ENCODE data around the gene SLC48A1. TPM values are rescaled to one million over a fixed set of nuclear protein-coding genes. Genes with fewer than 3 reads are reported as not detected.
A peak's percentile ranks its signal among the peaks of the same experiment; 100 is the strongest.
"Not testable (repeated sequence)": the region's sequence is repeated elsewhere in the genome, so short reads cannot be mapped to it uniquely, and the experiment has no call there.

Gene SLC48A1
- total RNA-seq, 2 donors from 2014 or later = 14.6 to 15.2 TPM

- Mint-ChIP-seq H3K36me3 (ENCODE audit: insufficient read depth in 2 of 2) (peaks cover 7 to 28% of the 10 kb centered on the region in 2 donors), H3K27ac (no peak overlapping the region), H3K27me3 (ENCODE audit: low read depth) (no peaks in the 10 kb centered on the region), H3K9me3 (no peaks in the 10 kb centered on the region), H3K4me3 (no peak overlapping the region), H3K4me1 (ENCODE audit: low read depth) (peaks cover 48% of the 10 kb centered on the region)
- ATAC-seq (replicated peaks in 1 of 2) (no peak), DNase-seq (no peak)
These were observed 26.4 kb downstream of the SLC48A1 start for GRCh38 chr12:47799357-47799955.

DNA sequence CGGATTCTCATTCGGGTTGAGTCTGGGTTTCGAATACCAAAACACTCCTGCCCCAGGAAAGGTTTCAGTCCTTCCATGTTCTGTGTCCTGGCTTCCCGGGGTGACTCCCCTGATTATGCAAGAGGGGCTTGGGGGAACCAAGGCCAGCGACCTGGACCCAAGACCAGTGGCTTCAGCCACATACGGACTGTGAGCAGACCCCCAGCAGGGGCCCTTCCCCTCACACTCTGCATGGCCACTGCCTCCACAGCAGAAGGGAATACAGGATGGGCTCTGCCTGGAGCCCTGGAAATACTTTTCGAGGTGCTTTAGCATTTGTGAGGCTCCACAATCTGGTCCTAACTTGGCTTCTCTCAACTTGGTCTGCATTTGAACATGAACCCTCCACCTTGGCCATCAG is 27.5 kb downstream of the SLC48A1 start:
- DNase-seq (no peak), ATAC-seq (replicated peaks in 1 of 2) (no peak)
- H3K4me3 Mint-ChIP-seq = no peak overlapping the region
- H3K27me3 Mint-ChIP-seq (ENCODE audit: low read depth) = no peaks in the 10 kb centered on the region
- H3K9me3 Mint-ChIP-seq = no peaks in the 10 kb centered on the region
- H3K36me3 Mint-ChIP-seq (ENCODE audit: insufficient read depth in 2 of 2) = peaks cover 6 to 33% of the 10 kb centered on the region in 2 donors
- H3K4me1 Mint-ChIP-seq (ENCODE audit: low read depth) = peaks cover 59% of the 10 kb centered on the region
- no peak overlapping the region for H3K27ac Mint-ChIP-seq

- peak overlapping the region; percentile 67 for H3K27ac Mint-ChIP-seq
- DNase-seq = no peak
- H3K27me3 Mint-ChIP-seq (ENCODE audit: low read depth) = no peaks in the 10 kb centered on the region
- peaks cover 67% of the 10 kb centered on the region for H3K4me1 Mint-ChIP-seq (ENCODE audit: low read depth)
- no peak overlapping the region for H3K4me3 Mint-ChIP-seq
- no peaks in the 10 kb centered on the region for H3K9me3 Mint-ChIP-seq
- peaks cover 6 to 32% of the 10 kb centered on the region in 2 donors for H3K36me3 Mint-ChIP-seq (ENCODE audit: insufficient read depth in 2 of 2)
- ATAC-seq (replicated peaks in 1 of 2) = no peak
These were observed 28.3 kb downstream of the SLC48A1 start for GRCh38 chr12:47801170-47801903.

DNA sequence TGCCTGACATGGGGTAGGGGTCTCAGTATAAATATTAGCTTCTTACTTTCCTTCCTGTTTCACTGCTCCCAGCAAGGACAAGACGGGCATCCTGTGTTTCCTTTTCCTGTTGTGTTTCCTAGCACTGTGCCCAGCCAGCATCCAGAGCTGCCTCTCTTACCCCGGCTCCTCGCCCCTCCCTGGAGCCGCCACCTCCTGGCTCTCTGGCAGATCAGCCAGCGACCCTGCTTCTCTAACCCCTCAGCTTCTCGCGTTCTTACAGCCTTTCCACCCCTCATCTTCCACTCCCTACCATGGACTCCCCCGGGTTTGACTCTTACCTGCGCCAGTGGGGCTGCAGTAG is 28.8 kb downstream of the SLC48A1 start:
- DNase-seq = no peak
- ATAC-seq (replicated peaks in 1 of 2) = no peak
- H3K4me1 Mint-ChIP-seq (ENCODE audit: low read depth) = peaks cover 72% of the 10 kb centered on the region
- H3K27me3 Mint-ChIP-seq (ENCODE audit: low read depth) = no peaks in the 10 kb centered on the region
- peaks cover 6 to 32% of the 10 kb centered on the region in 2 donors for H3K36me3 Mint-ChIP-seq (ENCODE audit: insufficient read depth in 2 of 2)
- H3K9me3 Mint-ChIP-seq = no peaks in the 10 kb centered on the region
- peak overlapping the region in 1 of 2 donors; percentile 54 for H3K4me3 Mint-ChIP-seq
- H3K27ac Mint-ChIP-seq = peak overlapping the region; percentile 90

DNA sequence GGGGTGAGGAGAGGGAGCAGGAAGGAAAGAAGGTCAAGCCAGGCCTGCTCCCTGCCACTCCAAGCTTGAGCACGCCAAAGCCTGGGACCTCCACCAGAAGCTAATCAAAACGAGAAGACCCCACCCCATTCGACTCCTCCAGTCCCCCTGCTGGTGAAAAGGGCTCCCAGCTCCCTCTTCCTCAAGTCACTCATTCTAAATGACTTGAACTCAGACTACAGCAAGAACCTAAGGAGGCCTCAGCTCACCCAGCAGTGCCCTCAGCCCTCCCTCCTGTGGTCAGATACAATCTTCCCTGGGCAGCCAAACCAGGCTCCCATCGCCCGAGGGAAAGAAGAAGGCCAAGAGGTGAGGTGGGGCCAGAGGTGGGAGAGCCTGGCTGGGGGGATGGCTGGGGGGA is 29.3 kb downstream of the SLC48A1 start:
- H3K4me3 Mint-ChIP-seq = peak overlapping the region; percentile 35 to 54

GRCh38 chr12:47803191-47803875 is 30.3 kb downstream of the SLC48A1 start:
- Mint-ChIP-seq H3K4me1 (ENCODE audit: low read depth) (peaks cover 86% of the 10 kb centered on the region), H3K27ac (peak overlapping the region; percentile 92), H3K27me3 (ENCODE audit: low read depth) (no peaks in the 10 kb centered on the region), H3K36me3 (ENCODE audit: insufficient read depth in 2 of 2) (peaks cover 6 to 23% of the 10 kb centered on the region in 2 donors), H3K4me3 (peak overlapping the region; percentile 35 to 81), H3K9me3 (no peaks in the 10 kb centered on the region)
- no peak for ATAC-seq (replicated peaks in 1 of 2)
- no peak for DNase-seq

More for the DNA sequence above, 29.3 kb downstream of the SLC48A1 start:
- H3K4me1 Mint-ChIP-seq (ENCODE audit: low read depth) = peaks cover 77% of the 10 kb centered on the region
- H3K27me3 Mint-ChIP-seq (ENCODE audit: low read depth) = no peaks in the 10 kb centered on the region
- peak; percentile 25 to 27 for ATAC-seq (replicated peaks in 1 of 2)
- no peak for DNase-seq
- H3K36me3 Mint-ChIP-seq (ENCODE audit: insufficient read depth in 2 of 2) = peaks cover 8 to 30% of the 10 kb centered on the region in 2 donors
- H3K9me3 Mint-ChIP-seq = no peaks in the 10 kb centered on the region
- peak overlapping the region; percentile 92 for H3K27ac Mint-ChIP-seq

DNA sequence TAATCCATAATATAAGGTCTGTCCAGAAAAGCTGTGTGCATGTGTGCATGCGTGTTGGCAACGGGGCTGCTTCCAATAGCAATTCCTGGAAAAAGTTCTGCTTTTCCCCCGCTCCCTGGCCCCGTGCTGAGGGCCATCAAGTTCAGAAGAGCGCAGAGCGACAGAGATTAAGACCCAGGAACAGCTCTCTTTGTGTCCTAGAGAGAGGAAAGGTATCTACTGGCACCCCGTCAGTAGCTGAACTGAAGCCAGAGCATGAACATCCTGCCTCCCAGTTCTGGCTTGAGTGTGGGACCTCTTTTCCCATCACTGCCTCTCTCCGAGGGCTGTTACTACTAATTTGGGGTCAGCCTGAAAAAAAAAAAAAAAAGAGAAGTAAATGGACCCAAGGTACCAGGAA is 31.1 kb downstream of the SLC48A1 start:
- H3K4me1 Mint-ChIP-seq (ENCODE audit: low read depth) = peaks cover 90% of the 10 kb centered on the region
- H3K9me3 Mint-ChIP-seq = no peaks in the 10 kb centered on the region
- no peaks in the 10 kb centered on the region for H3K27me3 Mint-ChIP-seq (ENCODE audit: low read depth)
- H3K27ac Mint-ChIP-seq = peak overlapping the region; percentile 94
- ATAC-seq (replicated peaks in 1 of 2) = no peak
- peaks cover 6 to 22% of the 10 kb centered on the region in 2 donors for H3K36me3 Mint-ChIP-seq (ENCODE audit: insufficient read depth in 2 of 2)
- DNase-seq = no peak
- H3K4me3 Mint-ChIP-seq = peak overlapping the region; percentile 67 to 81

- Mint-ChIP-seq H3K4me1 (ENCODE audit: low read depth) (peaks cover 97% of the 10 kb centered on the region), H3K4me3 (peak overlapping the region; percentile 67 to 81), H3K36me3 (ENCODE audit: insufficient read depth in 2 of 2) (peaks cover 6 to 23% of the 10 kb centered on the region in 2 donors), H3K27ac (peak overlapping the region; percentile 94), H3K27me3 (ENCODE audit: low read depth) (no peaks in the 10 kb centered on the region), H3K9me3 (no peaks in the 10 kb centered on the region)
- ATAC-seq (replicated peaks in 1 of 2) = no peak
- DNase-seq = no peak
These were observed 32.4 kb downstream of the SLC48A1 start for GRCh38 chr12:47805417-47805816.

- peaks cover 100% of the 10 kb centered on the region for H3K4me1 Mint-ChIP-seq (ENCODE audit: low read depth)
- H3K27ac Mint-ChIP-seq = peak overlapping the region; percentile 94
- ATAC-seq (replicated peaks in 1 of 2) (no peak), DNase-seq (no peak)
- H3K9me3 Mint-ChIP-seq = no peaks in the 10 kb centered on the region
- peak overlapping the region; percentile 81 to 86 for H3K4me3 Mint-ChIP-seq
- H3K36me3 Mint-ChIP-seq (ENCODE audit: insufficient read depth in 2 of 2) = peaks cover 2 to 22% of the 10 kb centered on the region in 2 donors
- no peaks in the 10 kb centered on the region for H3K27me3 Mint-ChIP-seq (ENCODE audit: low read depth)
These were observed 34.3 kb downstream of the SLC48A1 start for GRCh38 chr12:47807338-47807737.

- peak overlapping the region; percentile 94 for H3K27ac Mint-ChIP-seq
- DNase-seq (peak; percentile 79 to 85), ATAC-seq (replicated peaks in 1 of 2) (peak; percentile 34 to 54)
These were observed 35.0 kb downstream of the SLC48A1 start for GRCh38 chr12:47808050-47808449.

DNA sequence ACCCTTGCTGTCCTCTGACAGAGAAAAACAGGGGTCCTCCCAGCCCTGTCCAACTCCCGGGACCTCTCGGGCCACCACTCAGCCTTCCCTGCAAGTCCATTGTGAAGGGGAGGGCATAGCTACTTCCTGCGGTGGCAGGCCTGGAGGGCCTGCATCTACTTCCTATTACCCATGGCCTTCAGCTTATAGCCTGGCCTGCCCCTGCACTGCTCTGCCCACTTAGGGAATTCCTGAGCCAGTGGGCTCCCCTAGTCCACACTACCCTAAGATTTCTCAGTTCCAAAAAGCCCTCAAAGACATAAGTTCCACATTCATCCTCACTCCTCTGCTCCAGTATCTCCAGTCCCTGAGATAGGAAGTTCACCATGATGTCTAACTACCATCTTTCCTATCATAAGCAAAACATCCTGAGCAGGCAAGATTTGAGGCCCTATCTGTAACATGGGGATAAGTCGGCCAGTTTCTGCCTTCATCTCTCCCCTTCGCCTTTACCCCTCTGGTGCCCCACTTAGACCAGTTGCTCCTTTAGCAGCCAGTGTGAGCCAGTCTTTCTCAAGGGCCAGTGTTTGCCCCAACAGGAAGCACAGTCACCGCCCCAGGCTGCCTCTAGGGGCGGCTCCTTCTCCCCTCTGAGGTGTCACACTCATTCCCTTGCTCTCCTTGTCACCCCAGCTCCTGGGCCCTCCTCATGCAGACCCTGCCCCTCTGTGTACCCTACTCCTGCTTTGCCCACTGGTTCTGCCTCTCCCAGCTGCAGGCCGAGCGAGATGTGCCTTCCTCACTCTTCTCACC is 35.7 kb downstream of the SLC48A1 start:
- ATAC-seq (replicated peaks in 1 of 2) (peak; percentile 40 to 54), DNase-seq (peak; percentile 76 to 78)
- peaks cover 97% of the 10 kb centered on the region for H3K4me1 Mint-ChIP-seq (ENCODE audit: low read depth)
- H3K27me3 Mint-ChIP-seq (ENCODE audit: low read depth) = no peaks in the 10 kb centered on the region
- peaks cover 1 to 19% of the 10 kb centered on the region in 2 donors for H3K36me3 Mint-ChIP-seq (ENCODE audit: insufficient read depth in 2 of 2)
- H3K9me3 Mint-ChIP-seq = no peaks in the 10 kb centered on the region
- H3K27ac Mint-ChIP-seq = peak overlapping the region; percentile 94
- peak overlapping the region; percentile 81 to 86 for H3K4me3 Mint-ChIP-seq

More at GRCh38 chr12:47808050-47808449, 35.0 kb downstream of the SLC48A1 start:
- peak overlapping the region; percentile 81 to 86 for H3K4me3 Mint-ChIP-seq
- no peaks in the 10 kb centered on the region for H3K9me3 Mint-ChIP-seq
- H3K4me1 Mint-ChIP-seq (ENCODE audit: low read depth) = peaks cover 97% of the 10 kb centered on the region
- H3K36me3 Mint-ChIP-seq (ENCODE audit: insufficient read depth in 2 of 2) = peaks cover 1 to 21% of the 10 kb centered on the region in 2 donors
- no peaks in the 10 kb centered on the region for H3K27me3 Mint-ChIP-seq (ENCODE audit: low read depth)

DNA sequence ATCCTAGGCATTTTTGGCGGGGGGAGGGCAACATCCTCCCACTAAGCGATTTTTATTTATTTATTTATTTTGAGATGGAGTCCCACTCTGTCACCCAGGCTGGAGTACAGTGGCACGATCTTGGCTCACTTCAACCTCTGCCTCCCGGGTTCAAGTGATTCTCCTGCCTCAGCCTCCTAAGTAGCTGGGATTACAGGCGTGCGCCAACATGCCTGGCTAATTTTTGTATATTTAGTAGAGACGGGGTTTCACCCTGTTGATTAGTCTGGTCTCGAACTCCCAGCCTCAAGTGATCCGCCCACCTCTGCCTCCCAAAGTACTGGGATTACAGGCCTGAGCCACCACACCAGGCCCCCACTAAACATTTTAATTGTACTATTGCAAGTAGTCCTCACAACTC is 36.5 kb downstream of the SLC48A1 start:
- Mint-ChIP-seq H3K4me3 (peak overlapping the region; percentile 88 to 91), H3K36me3 (ENCODE audit: insufficient read depth in 2 of 2) (peaks cover 3 to 22% of the 10 kb centered on the region in 2 donors), H3K27ac (peak overlapping the region; percentile 100), H3K4me1 (ENCODE audit: low read depth) (peaks cover 97% of the 10 kb centered on the region)
- not testable (repeated sequence) for H3K27me3 Mint-ChIP-seq (ENCODE audit: low read depth); DNase-seq; H3K9me3 Mint-ChIP-seq; ATAC-seq (replicated peaks in 1 of 2)

All from activated T-cell treated with anti-CD3 and anti-CD28 coated beads, Interleukin-2, amount 50 U/mL, for 72 hours (primary cell).